HG03378 (cell line): Measurements from ENCODE around the gene HNRNPA2B1.
"Not testable (repeated sequence)": the region's sequence is repeated elsewhere in the genome, so short reads cannot be mapped to it uniquely, and the experiment has no call there.

ENCODE experiments used
- ATAC-seq: cut with Tn5 transposase; IDR thresholded peaks from one replicate; pipeline ENCODE4 v1.9.1; 2021; ENCODE audit warnings: mild to moderate bottlenecking, moderate library complexity; ENCODE audit not compliant: unreplicated experiment

HNRNPA2B1 gene

GRCh38 chr7:26198133-26198780 lies 2.3 kb downstream of the HNRNPA2B1 start:
- no peak for ATAC-seq

- no peak for ATAC-seq
Measured at GRCh38 chr7:26197153-26198115, 3.1 kb downstream of the HNRNPA2B1 start.

GRCh38 chr7:26195867-26196657 lies 4.5 kb downstream of the HNRNPA2B1 start:
- no peak for ATAC-seq

GRCh38 chr7:26195182-26195581 lies 5.4 kb downstream of the HNRNPA2B1 start:
- no peak for ATAC-seq

DNA sequence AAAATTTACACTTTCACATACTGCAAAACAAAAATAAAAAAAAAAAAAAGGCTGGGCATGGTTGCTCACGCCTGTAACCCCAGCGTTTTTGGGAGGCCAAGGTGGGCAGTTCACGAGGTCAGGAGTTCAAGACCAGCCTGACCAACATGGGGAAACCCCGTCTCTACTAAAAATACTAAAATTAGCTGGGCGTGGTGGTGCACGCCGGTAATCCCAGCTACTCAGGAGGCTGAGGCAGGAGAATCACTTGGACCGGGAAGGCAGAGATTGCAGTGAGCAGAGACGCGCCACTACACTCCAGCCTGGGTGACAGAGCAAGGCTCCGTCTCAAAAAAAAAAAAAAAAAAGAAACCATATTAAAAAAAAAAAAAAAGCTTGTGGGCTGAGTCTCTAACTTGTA lies 5.8 kb downstream of the HNRNPA2B1 start:
- ATAC-seq: not testable (repeated sequence)

DNA sequence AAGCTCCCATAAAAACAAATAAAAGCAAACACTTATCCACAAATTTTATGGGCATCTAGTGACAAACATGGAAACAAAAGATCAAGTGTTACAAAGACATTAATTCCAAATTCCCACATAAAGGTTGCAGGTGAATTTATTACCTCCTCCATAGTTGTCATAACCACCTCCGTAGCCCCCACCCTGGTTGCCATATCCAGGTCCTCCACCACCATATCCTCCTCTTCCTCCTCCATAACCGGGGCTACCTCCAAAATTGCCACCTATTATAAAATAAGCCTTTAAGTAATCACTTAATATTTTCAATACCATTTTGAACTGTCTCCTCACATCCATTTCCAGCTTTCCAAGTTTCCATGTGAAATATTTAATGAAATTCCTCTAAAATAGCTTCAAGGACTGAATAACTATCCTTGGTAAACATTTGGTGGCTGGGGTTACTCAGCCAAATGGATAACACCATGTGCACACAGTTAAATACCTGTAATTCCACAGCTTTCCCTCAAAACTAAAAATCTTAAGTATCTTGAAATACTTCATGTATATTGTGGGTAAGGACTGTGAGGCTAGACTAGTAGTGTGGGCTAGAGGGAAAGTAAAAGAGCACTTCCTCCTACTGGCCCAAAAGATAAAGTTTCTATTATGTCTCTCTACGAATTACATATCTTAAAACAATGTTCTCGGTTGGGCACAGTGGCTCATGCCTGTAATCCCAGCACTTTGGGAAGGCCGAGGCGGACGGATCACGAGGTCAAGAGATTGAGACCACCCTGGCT lies 6.9 kb downstream of the HNRNPA2B1 start:
- ATAC-seq: no peak

DNA sequence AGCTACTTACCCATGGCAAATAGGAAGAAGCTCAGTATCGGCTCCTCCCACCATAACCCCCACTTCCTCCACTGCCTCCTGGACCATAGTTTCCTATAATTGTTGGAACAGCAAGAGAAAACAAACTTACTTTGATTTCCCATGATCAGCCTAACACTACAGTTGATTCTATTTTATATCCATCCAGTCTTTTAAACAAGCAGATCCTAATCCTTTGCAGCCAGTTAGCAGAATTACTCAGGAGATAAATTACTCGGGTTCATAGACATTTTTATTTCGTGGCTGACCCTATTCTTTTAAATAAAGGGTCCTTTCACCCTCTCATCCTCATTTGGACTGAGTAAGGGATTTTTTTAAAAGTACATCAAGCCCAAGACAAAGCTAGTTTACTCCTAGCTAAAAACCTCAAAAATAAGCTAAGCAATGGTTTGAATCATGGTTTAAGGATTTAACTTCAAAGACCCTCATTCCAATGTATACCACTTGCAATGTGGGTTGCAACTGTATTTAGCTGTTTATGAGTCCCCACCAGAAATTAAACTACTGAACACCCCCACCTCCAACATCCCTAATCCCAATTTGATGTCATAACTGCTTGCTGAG lies 8.0 kb downstream of the HNRNPA2B1 start:
- ATAC-seq: no peak

DNA sequence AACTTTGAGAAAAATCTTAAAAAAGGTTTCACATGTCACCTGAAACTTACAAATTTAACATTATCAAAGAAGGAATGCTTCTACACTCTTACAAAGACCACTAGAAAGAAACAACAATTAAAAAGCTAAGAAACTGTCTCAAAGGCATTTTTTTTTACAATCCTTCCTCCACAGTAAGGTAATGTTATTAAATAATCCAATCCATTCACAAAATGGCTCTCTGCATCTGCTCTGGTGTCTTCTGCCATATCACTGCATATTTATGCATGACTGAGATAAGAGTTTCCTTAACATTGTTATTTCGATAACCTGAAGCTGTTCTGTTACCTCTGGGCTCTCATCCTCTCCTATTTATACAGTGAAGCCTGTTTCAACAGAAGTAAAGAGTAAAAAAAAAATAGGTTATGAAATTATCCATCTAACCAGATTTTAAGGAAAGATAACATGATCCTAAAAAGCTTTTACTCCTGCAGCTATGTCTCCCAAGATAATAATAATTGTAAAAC lies 8.5 kb downstream of the HNRNPA2B1 start:
- no peak for ATAC-seq

- no peak for ATAC-seq
Measured at GRCh38 chr7:26191233-26191973, 9.1 kb downstream of the HNRNPA2B1 start.

GRCh38 chr7:26190417-26190869 lies 10.1 kb downstream of the HNRNPA2B1 start:
- ATAC-seq: no peak

- no peak for ATAC-seq
Measured at GRCh38 chr7:26189697-26190096, 10.8 kb downstream of the HNRNPA2B1 start.

DNA sequence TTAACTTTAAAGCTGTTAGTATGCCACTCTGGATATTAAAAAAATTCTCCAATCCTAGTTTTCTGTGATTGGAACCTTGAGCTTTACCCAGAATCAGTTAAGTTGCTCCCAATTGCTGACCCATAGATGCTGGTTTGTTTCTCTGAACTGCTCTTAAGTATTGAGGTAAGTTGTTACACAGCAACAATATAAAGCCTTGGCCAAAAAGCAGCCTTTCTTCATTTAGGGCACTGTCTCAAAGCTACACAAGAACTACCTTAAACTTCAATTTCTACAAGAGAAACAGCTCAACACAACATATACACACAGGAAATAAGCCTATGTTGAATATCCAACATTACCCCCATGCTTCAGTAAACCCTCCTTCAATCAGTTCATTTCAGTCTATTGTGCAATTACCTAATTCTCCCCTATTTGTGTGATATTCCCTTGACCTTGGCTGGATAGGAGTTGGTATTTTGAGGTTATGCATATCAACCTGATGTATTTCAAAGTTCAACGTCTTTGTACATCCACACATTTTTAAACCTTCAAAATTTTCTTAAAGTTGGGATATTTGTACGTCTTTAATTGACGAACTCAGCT lies 11.5 kb downstream of the HNRNPA2B1 start:
- no peak for ATAC-seq

GRCh38 chr7:26188206-26188956 lies 12.2 kb downstream of the HNRNPA2B1 start:
- ATAC-seq: no peak

- no peak for ATAC-seq
Measured at GRCh38 chr7:26187380-26188205, 13.0 kb downstream of the HNRNPA2B1 start.

GRCh38 chr7:26186364-26187311 lies 13.9 kb downstream of the HNRNPA2B1 start:
- no peak for ATAC-seq

- ATAC-seq: no peak
Measured at GRCh38 chr7:26185844-26186180, 14.7 kb downstream of the HNRNPA2B1 start.
